Vagina (tissue), 2 donors: ENCODE results near the gene TRMT61A.

ENCODE experiments used
- CTCF ChIP-seq, 3 experiments: fragments of 450-650 bp in 2 of 3; fragments of 200-600 bp in 1 of 3; sonication (generic) in 1 of 3; IDR thresholded peaks; one replicate each; pipeline ENCODE4 v1.5.1; 2017 to 2019; ENCODE audit warnings: antibody characterized with exemption in 3 of 3, mild to moderate bottlenecking in 2 of 3, moderate library complexity in 2 of 3
- POLR2A ChIP-seq, 2 donors: fragments of 450-650 bp; IDR thresholded peaks; one replicate each; pipeline ENCODE4 v1.6.1; 2017; ENCODE audit warnings: antibody characterized with exemption in 2 of 2, mild to moderate bottlenecking in 2 of 2, moderate library complexity in 2 of 2
- POLR2AphosphoS5 ChIP-seq, 2 donors: sonication (generic); formaldehyde crosslinking; IDR thresholded peaks; one replicate each; pipeline ENCODE4 v1.9.0; 2017; ENCODE audit warnings: antibody characterized with exemption in 2 of 2, mild to moderate bottlenecking in 2 of 2, low read depth in 1 of 2; ENCODE audit not compliant: insufficient read depth in 1 of 2

GRCh38 chr14:103546652-103547454, 17.9 kb downstream of the TRMT61A start:
- TF ChIP-seq CTCF (IDR thresholded peaks at IDR 0.05) (peak; percentile 95 to 98 (median 95)), POLR2A (IDR thresholded peaks at IDR 0.05) (no peak), POLR2AphosphoS5 (IDR thresholded peaks at IDR 0.05; ENCODE audit: insufficient read depth in 1 of 2, low read depth in 1 of 2) (peak in 1 of 2 donors; percentile 37)
